Effector memory CD4-positive, alpha-beta T cell (primary cell): ENCODE results near the gene SAV1.
"Not testable (repeated sequence)": the region's sequence is repeated elsewhere in the genome, so short reads cannot be mapped to it uniquely, and the experiment has no call there.

Source experiments
- DNase-seq, 3 donors: peaks; one replicate each; pipeline ENCODE4 v3.0.0-alpha.2; 2020
- H3K27ac ChIP-seq: 2 replicates; pipeline ENCODE4 v1.7.0; 2013; ENCODE audit warnings: mild to moderate bottlenecking, low read length, moderate library complexity; ENCODE audit not compliant: insufficient read depth, poor library complexity, severe bottlenecking
- H3K27me3 ChIP-seq: replicated peaks from 2 replicates; pipeline ENCODE4 v1.7.0; 2013; ENCODE audit warnings: mild to moderate bottlenecking, low read length; ENCODE audit not compliant: insufficient read depth, control insufficient read depth, poor library complexity, severe bottlenecking
- H3K36me3 ChIP-seq: 2 replicates; pipeline ENCODE4 v1.7.0; 2013; ENCODE audit warnings: mild to moderate bottlenecking, low read length, moderate library complexity; ENCODE audit not compliant: control insufficient read depth, insufficient read depth
- H3K4me1 ChIP-seq: 2 replicates; pipeline ENCODE4 v1.7.0; 2013; ENCODE audit warnings: low read length, mild to moderate bottlenecking; ENCODE audit not compliant: control insufficient read depth, insufficient read depth, poor library complexity, severe bottlenecking
- H3K4me3 ChIP-seq: 2 replicates; pipeline ENCODE4 v1.7.0; 2013; ENCODE audit warnings: low read length, low read depth, mild to moderate bottlenecking; ENCODE audit not compliant: insufficient read depth, poor library complexity, severe bottlenecking
- H3K9me3 ChIP-seq: 2 replicates; pipeline ENCODE4 v1.7.0; 2013; ENCODE audit warnings: mild to moderate bottlenecking, low read length, moderate library complexity; ENCODE audit not compliant: control insufficient read depth

Gene SAV1

GRCh38 chr14:50666772-50667683, 1.1 kb downstream of the SAV1 start:
- DNase-seq: peak in 1 of 3 donors; percentile 4
- Histone ChIP-seq H3K27me3 (no peaks in the 10 kb centered on the region), H3K9me3 (no peaks in the 10 kb centered on the region), H3K27ac (peak overlapping the region; percentile 22), H3K36me3 (no peaks in the 10 kb centered on the region), H3K4me3 (peak overlapping the region; percentile 64), H3K4me1 (no peaks in the 10 kb centered on the region)

DNA sequence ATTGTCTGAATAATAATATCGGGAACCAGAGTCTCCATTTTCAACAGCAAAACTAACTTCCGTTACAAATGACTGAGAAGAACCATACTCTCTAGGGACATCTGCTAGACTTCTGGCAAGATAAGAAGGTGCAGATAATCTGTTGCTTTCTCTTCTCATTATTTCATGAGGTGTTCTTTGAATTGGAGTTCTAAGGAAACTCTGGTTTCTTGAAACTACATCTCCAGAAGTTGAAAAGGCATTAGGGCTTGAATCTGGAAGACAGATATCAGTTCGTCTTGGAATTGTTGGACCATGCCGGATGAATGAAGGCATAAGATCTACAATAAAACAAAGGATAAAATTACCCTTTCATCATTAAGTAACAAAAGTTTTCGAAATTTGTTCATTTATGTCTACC, 2.8 kb downstream of the SAV1 start:
- H3K4me3 ChIP-seq, H3K36me3 ChIP-seq: not testable (repeated sequence)

GRCh38 chr14:50664579-50664978, 3.5 kb downstream of the SAV1 start:
- not testable (repeated sequence) for H3K9me3 ChIP-seq, H3K27me3 ChIP-seq, H3K4me1 ChIP-seq, H3K36me3 ChIP-seq, H3K27ac ChIP-seq, DNase-seq, H3K4me3 ChIP-seq

More for the DNA sequence above, 2.8 kb downstream of the SAV1 start:
- not testable (repeated sequence) for H3K4me1 ChIP-seq, H3K9me3 ChIP-seq, H3K27ac ChIP-seq, H3K27me3 ChIP-seq, DNase-seq

DNA sequence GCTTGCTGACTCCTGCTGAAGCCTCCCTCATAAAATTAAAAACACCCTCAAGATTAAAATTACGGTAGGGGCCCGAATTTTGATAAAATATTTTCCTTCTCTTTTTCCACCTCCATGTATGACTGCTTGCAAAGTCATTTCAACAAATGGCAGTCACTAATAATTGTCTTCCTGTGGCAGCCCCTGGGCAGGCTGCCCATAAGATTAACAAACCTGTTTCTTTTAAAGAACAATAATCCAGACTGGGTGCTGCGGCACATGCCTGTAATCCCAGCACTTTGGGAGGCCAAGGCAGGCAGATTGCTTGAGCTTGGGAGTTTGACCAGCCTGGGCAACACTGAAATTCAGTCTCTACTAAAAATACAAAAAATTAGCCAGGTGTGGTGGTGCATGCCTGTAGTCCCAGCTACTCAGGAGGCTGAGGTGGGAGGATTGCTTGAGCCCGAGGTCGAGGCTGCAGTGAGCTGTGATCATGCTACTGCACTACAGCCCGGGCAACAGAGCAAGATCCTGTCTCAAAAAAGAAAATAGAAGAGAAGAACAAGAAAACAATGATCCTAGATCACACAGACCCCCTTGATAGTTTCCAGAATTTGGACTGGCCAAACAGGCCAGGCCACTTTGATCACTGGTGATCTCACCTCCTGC, 8.7 kb downstream of the SAV1 start:
- Histone ChIP-seq H3K27me3 (no peaks in the 10 kb centered on the region), H3K27ac (no peak overlapping the region), H3K4me1 (no peaks in the 10 kb centered on the region), H3K9me3 (no peaks in the 10 kb centered on the region), H3K4me3 (no peak overlapping the region), H3K36me3 (no peaks in the 10 kb centered on the region)
- no peak for DNase-seq

DNA sequence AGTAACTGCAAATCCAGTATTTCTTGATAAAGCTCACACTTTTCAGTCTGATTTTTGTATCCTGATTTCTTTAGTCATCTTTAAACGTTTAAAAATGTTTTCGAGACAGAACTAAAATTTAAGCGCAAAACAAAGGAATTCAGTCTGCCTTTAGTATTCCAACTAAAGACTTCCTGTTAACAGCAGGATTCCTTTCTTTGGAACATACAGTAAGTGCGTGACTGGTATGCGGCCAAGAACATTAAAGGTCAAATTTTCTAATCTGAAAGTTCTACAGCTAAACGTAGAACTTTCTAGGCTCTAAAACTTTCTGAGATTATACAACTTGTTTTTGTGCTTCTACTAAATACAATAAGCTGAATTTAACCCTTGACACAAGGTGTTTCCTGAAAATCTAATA, 9.9 kb downstream of the SAV1 start:
- Histone ChIP-seq H3K4me1 (no peaks in the 10 kb centered on the region), H3K27ac (no peak overlapping the region), H3K4me3 (no peak overlapping the region), H3K27me3 (no peaks in the 10 kb centered on the region), H3K9me3 (no peaks in the 10 kb centered on the region), H3K36me3 (no peaks in the 10 kb centered on the region)
- no peak for DNase-seq

- H3K9me3 ChIP-seq: no peaks in the 10 kb centered on the region
- H3K27me3 ChIP-seq: no peaks in the 10 kb centered on the region
- H3K36me3 ChIP-seq: no peaks in the 10 kb centered on the region
- no peak overlapping the region for H3K27ac ChIP-seq
- H3K4me3 ChIP-seq: no peak overlapping the region
- no peaks in the 10 kb centered on the region for H3K4me1 ChIP-seq
- DNase-seq: no peak
These were observed 10.4 kb downstream of the SAV1 start for GRCh38 chr14:50657753-50658152.

DNA sequence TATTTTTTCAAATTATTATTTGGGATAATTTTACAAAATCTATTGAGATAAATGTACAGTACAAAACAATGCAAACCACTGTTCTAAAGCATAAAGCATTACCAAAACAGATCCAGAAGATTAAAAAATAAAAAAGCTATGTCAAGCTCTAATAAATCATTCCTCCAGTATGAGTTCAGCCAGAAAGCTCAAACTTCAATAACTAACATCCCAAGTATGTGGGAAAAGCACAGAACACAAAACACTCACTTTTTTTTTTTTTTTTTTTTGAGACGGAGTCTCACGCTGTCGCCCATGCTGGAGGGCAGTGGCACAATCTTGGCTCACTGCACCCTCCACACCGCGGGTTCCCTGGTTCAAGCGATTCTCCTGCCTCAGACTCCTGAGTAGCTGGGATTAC, 11.3 kb downstream of the SAV1 start:
- Histone ChIP-seq H3K9me3 (no peaks in the 10 kb centered on the region), H3K36me3 (no peaks in the 10 kb centered on the region), H3K27ac (no peak overlapping the region), H3K4me1 (no peaks in the 10 kb centered on the region), H3K4me3 (no peak overlapping the region), H3K27me3 (no peaks in the 10 kb centered on the region)
- no peak for DNase-seq

DNA sequence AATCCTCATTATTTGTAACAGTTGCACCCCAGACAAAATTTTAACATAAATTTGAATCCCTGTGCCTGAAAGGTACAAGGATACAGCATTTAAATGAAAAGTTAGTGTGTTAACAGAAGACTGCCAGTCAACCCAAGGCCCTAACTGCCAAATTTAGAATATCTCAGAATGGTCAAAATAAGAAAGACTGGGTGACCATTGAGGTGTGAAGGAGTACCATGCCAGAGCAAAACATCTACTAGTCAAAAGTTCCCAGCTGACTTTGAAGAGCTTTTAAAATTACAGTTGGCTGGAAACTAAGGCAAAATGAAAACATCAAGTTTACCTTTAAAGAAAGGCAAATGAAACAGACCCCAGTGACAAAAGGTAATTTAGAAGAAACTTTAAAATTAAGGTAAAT, 18.4 kb downstream of the SAV1 start:
- no peak for DNase-seq
- H3K36me3 ChIP-seq: no peaks in the 10 kb centered on the region
- H3K4me3 ChIP-seq: no peak overlapping the region
- H3K27me3 ChIP-seq: no peaks in the 10 kb centered on the region
- H3K27ac ChIP-seq: no peak overlapping the region
- H3K4me1 ChIP-seq: no peaks in the 10 kb centered on the region
- H3K9me3 ChIP-seq: no peaks in the 10 kb centered on the region

GRCh38 chr14:50647753-50648152, 20.4 kb downstream of the SAV1 start:
- Histone ChIP-seq H3K27me3 (no peaks in the 10 kb centered on the region), H3K4me1 (no peaks in the 10 kb centered on the region), H3K36me3 (no peaks in the 10 kb centered on the region), H3K4me3 (no peak overlapping the region), H3K27ac (no peak overlapping the region), H3K9me3 (no peaks in the 10 kb centered on the region)
- DNase-seq: no peak

GRCh38 chr14:50647282-50647681, 20.8 kb downstream of the SAV1 start:
- DNase-seq: no peak
- H3K27me3 ChIP-seq: no peaks in the 10 kb centered on the region
- H3K4me1 ChIP-seq: no peaks in the 10 kb centered on the region
- H3K27ac ChIP-seq: no peak overlapping the region
- H3K4me3 ChIP-seq: no peak overlapping the region
- no peaks in the 10 kb centered on the region for H3K36me3 ChIP-seq
- H3K9me3 ChIP-seq: no peaks in the 10 kb centered on the region
